Measurements from ENCODE around the gene PIWIL1. TPM values are rescaled to one million over a fixed set of nuclear protein-coding genes. Genes with fewer than 3 reads are reported as not detected.

The PIWIL1 gene
- not detected for total RNA-seq
- long read RNA-seq, donor 1: 0 reads
- long read RNA-seq, donor 2: 0 reads

GRCh38 chr12:130337488-130338303 is at the start of gene PIWIL1:
Gene PIWIL1, plus strand, starts transcription at chr12:130337887. Its CDS starts 4,705 bp downstream, at chr12:130342592.
- intact Hi-C loops (cut with DNase I): loop anchor here in 1 of 2 donors (5.0 kb wide), 1 partner anchor 290 kb away; no protein-coding TSS in a partner anchor
- DNase-seq (ENCODE audit: low spot score): no peak

GRCh38 chr12:130288206-130288605 is 49.5 kb upstream of the PIWIL1 start:
- intact Hi-C loops (cut with DNase I): no loop called here
- DNase-seq (ENCODE audit: low spot score): no peak

- intact Hi-C loops (cut with DNase I): no loop called here
- DNase-seq (ENCODE audit: low spot score): no peak
These were observed 49.0 kb upstream of the PIWIL1 start for GRCh38 chr12:130288691-130289090.

GRCh38 chr12:130290114-130290513 is 47.6 kb upstream of the PIWIL1 start:
- intact Hi-C loops (cut with DNase I): no loop called here

GRCh38 chr12:130298322-130299021 is 39.2 kb upstream of the PIWIL1 start:
- DNase-seq (ENCODE audit: low spot score): peak; percentile 76
- intact Hi-C loops (cut with DNase I): no loop called here

More at GRCh38 chr12:130290114-130290513, 47.6 kb upstream of the PIWIL1 start:
- no peak for DNase-seq (ENCODE audit: low spot score)

GRCh38 chr12:130299574-130299973 is 38.1 kb upstream of the PIWIL1 start:
- DNase-seq (ENCODE audit: low spot score): no peak
- intact Hi-C loops (cut with DNase I): no loop called here

GRCh38 chr12:130300090-130300489 is 37.6 kb upstream of the PIWIL1 start:
- intact Hi-C loops (cut with DNase I): no loop called here
- no peak for DNase-seq (ENCODE audit: low spot score)

DNA sequence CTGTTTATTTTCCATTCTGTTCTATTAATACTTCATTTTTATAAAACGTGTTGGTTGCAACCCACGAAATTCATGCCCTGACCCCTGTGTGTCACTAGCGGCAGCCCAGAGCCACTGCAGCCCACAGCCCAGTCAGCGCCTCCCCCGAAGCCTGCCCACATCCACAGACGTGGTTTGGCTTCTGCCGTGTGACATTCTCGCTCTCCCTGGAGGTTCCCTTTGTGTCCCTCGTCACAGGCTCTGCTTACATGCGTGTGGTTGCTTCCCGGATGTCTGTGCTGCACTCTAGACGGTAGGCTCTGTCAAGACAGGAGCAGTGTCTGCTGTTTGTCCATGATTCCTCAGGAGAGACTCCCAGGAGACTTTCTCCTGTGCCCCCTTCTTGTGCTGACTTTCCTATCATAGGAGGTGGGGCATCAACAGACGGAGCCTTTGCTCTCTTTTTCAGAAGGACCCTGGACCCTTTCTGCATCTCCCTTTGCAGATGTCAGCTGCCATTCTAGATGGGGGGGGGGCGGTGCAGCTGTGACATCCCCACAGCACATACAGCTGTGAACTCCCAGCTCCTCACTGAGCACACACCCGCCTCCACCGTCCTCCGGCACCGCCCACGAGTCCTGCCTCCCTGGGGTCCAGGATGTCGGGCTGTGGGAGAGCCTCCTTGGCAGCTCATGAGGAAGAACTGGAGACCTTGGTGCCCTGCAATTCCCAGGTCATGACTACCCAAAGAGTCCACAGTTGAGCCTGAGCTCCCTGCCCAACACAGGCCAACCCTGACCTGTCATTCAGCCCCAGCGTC is 36.8 kb upstream of the PIWIL1 start:
- no peak for DNase-seq (ENCODE audit: low spot score)
- intact Hi-C loops (cut with DNase I): no loop called here

DNA sequence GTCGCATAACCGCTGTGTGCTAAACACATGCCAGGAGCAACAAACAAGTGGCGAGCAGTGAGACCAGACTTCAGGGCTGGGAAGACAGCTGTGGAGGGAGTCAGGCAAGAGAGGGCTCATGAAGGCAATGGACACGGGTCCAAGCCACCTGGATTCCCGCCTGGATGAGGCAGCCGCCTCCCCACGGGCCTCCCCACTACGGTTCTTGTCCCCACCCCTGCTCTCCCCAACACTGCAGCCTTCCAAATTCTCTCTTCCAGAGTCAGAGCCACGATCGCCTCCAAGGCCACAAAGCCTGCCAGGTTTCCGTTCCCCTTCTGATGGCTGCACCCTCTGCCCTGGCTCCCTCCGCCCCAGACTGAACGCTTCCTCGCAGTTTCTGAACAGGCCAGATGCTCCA is 36.1 kb upstream of the PIWIL1 start:
- DNase-seq (ENCODE audit: low spot score): no peak
- intact Hi-C loops (cut with DNase I): no loop called here

DNA sequence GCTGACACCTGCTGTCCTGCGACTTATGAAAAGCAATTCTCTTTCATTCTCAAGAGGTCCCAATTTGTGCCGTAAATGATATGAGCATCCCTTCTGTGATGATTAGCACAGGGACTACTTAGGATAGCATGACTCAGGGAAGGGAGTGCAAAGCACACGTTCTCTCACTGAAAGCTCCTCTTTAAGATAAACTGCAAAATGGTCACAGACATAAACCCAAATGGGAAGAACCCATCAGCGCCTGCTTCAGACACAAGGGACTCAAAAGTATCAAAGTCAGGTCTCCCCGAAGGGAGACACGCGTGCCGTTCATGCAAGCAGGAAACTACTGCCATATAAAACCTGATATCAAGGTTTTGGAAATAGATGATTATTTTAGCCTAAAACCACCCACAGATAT is 33.9 kb upstream of the PIWIL1 start:
- intact Hi-C loops (cut with DNase I): no loop called here
- no peak for DNase-seq (ENCODE audit: low spot score)

DNA sequence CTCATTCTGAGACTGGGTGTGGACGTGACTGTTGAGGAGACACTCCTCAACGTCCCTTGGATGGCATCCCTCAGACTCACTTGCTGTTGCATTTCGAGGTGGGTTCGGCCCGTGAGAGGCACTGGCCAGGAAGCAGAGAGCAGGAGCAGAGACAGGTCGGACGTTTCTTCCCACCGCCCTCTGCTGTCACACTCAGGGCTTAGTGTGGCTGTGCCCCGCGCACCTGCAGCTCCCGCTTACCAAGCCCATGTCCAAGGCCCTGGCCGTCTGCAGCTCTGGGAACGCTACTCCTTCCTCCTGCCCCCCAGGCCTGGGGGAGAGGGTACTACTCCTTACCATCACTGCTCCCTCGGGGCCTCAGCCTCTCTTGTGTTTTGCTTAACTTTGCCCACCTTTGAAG is 29.8 kb upstream of the PIWIL1 start:
- intact Hi-C loops (cut with DNase I): no loop called here
- DNase-seq (ENCODE audit: low spot score): no peak

- no peak for DNase-seq (ENCODE audit: low spot score)
- intact Hi-C loops (cut with DNase I): no loop called here
These were observed 29.3 kb upstream of the PIWIL1 start for GRCh38 chr12:130308393-130308792.

DNA sequence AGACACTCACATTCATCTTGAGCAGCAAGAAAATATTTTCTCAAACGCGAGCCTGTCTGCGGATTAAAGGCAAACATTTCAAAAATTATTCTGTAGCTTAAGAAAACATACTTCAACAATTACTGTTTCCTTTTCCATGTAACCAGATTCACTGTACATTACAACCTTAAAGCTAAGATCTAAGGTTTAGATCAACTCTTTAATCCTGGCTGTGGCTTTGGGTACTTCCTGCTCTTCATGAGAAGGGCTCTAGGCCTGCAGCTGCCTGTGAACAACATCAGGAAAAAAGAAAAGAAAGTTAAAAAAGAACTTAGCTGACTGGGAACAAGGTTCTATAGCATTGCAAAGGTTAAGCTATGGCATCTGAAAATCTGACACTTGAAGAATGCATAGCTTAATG is 21.4 kb upstream of the PIWIL1 start:
- intact Hi-C loops (cut with DNase I): no loop called here
- DNase-seq (ENCODE audit: low spot score): no peak

DNA sequence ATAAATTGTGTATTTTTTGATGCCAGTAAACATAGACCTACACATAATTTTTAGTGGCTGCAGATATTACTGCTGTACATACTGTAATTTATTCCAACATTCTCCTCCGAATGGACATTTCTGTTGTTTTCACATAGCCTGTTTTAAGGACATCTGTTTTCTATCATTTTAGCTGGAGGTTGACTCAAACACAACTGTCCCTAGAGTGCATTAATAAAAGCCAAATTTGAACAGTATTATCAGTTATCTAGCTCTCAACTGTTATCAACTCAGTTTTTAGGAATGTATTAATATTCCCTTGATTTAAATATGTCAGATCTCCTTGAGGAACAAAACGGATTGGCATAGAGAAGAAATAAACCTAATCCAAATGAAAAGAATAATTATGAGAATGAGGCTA is 17.2 kb upstream of the PIWIL1 start:
- no peak for DNase-seq (ENCODE audit: low spot score)
- intact Hi-C loops (cut with DNase I): no loop called here

GRCh38 chr12:130322263-130322662 is 15.4 kb upstream of the PIWIL1 start:
- no peak for DNase-seq (ENCODE audit: low spot score)

GRCh38 chr12:130330685-130331084 is 7.0 kb upstream of the PIWIL1 start:
- intact Hi-C loops (cut with DNase I): loop anchor here in 1 of 2 donors (5.0 kb wide), 1 partner anchor 283 kb away; no protein-coding TSS in a partner anchor
- no peak for DNase-seq (ENCODE audit: low spot score)

More at GRCh38 chr12:130322263-130322662, 15.4 kb upstream of the PIWIL1 start:
- intact Hi-C loops (cut with DNase I): loop anchor here in 1 of 2 donors (2.0 kb wide), 1 partner anchor 53 kb away; no protein-coding TSS in a partner anchor

GRCh38 chr12:130331146-130331545 is 6.5 kb upstream of the PIWIL1 start:
- DNase-seq (ENCODE audit: low spot score): no peak
- intact Hi-C loops (cut with DNase I): loop anchor here in 1 of 2 donors (5.0 kb wide), 1 partner anchor 284 kb away; no protein-coding TSS in a partner anchor

- no peak for DNase-seq (ENCODE audit: low spot score)
- intact Hi-C loops (cut with DNase I): loop anchor here in 1 of 2 donors (5.0 kb wide), 1 partner anchor 286 kb away; no protein-coding TSS in a partner anchor
These were observed 4.3 kb upstream of the PIWIL1 start for GRCh38 chr12:130333341-130333740.

DNA sequence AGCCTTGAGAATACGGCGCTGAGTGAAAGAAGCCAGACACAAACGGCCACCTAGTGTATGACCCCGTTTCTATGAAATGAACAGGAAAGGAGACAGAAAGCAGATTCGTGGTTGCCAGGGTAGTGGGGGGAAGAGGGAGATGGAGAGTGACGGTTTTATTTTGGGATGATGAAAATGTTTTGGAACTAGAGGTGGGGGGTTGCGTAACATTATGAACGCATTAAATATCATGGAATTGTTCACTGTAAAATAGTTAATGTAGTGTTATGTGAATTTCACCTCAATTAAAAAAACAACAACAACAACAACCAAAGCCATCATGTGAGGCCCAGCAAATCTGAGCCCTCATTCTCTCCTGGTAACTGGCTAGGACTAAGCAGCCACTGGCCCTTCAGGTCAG is 3.3 kb upstream of the PIWIL1 start:
- intact Hi-C loops (cut with DNase I): loop anchor here in 1 of 2 donors (5.0 kb wide), 1 partner anchor 287 kb away; no protein-coding TSS in a partner anchor
- DNase-seq (ENCODE audit: low spot score): no peak
